ENCODE data around the gene CAMKK2. TPM values are rescaled to one million over a fixed set of nuclear protein-coding genes. Genes with fewer than 3 reads are reported as not detected.
"Not testable (repeated sequence)": the region's sequence is repeated elsewhere in the genome, so short reads cannot be mapped to it uniquely, and the experiment has no call there.

CAMKK2 gene
- total RNA-seq, 4 donors from 2014 or later, result 18.4 to 25.8 (median 25.0) TPM

DNA sequence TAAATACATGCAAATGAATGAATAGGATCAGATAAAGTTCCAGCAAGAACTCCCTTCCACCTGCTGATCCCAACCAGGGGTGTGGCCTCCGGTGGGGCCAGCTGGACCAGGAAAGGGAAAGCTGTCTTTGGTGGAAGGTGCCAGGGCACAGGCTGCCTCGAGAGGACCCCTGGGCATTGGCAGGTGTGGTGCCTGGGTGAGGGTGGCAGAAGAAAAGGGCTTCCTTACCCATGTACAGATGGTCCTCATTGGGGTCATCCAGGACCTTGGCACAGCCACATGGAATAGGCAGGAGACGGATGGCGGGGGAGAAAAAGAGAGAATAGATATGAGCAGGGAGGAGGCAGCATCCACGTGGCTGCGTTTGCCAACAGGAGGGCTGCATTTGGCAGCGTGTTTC is 36.4 kb downstream of the CAMKK2 start:
- WGBS, result 88% methylated on average over 7 of the region's 7 CpGs
- H3K36me3 ChIP-seq, result peaks cover 85% of the 10 kb centered on the region

DNA sequence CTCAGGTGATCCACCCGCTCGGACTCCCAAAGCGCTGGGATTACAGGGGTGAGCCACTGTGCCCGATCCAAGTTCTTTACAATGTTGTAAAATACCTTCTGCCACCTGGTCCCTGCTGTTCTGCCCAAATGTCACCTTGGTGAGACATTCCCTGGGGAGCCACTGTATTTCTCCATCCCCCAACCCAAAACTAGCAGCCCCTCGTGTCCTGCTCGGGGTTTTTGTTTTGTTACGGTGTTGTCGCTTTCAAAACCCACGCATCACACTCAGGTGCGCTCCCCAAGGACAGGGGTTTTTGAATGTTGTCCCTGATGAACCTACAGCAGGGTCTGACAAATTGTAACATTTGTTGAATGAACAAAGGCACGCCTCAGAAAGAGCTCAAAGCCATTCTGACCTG is 37.4 kb downstream of the CAMKK2 start:
- no peak overlapping the region for H3K4me3 ChIP-seq
- TF ChIP-seq POLR2AphosphoS5 (IDR thresholded peaks at IDR 0.05) (no peak), EP300 (IDR thresholded peaks at IDR 0.05) (no peak), POLR2A (IDR thresholded peaks at IDR 0.05) (no peak)
- TF ChIP-seq, protein P1, sequence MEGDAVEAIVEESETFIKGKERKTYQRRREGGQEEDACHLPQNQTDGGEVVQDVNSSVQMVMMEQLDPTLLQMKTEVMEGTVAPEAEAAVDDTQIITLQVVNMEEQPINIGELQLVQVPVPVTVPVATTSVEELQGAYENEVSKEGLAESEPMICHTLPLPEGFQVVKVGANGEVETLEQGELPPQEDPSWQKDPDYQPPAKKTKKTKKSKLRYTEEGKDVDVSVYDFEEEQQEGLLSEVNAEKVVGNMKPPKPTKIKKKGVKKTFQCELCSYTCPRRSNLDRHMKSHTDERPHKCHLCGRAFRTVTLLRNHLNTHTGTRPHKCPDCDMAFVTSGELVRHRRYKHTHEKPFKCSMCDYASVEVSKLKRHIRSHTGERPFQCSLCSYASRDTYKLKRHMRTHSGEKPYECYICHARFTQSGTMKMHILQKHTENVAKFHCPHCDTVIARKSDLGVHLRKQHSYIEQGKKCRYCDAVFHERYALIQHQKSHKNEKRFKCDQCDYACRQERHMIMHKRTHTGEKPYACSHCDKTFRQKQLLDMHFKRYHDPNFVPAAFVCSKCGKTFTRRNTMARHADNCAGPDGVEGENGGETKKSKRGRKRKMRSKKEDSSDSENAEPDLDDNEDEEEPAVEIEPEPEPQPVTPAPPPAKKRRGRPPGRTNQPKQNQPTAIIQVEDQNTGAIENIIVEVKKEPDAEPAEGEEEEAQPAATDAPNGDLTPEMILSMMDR (IDR thresholded peaks at IDR 0.05), result no peak
- DNase-seq (ENCODE audit: low spot score in 2 of 2), result no peak
- 95% methylated on average over 11 of the region's 11 CpGs for WGBS
- H3K27ac ChIP-seq, result no peak overlapping the region
- no peaks in the 10 kb centered on the region for H3K9me3 ChIP-seq
- no peaks in the 10 kb centered on the region for H3K27me3 ChIP-seq
- no peaks in the 10 kb centered on the region for H3K4me1 ChIP-seq
- H3K36me3 ChIP-seq, result peaks cover 82% of the 10 kb centered on the region

More for the DNA sequence above, 36.4 kb downstream of the CAMKK2 start:
- no peaks in the 10 kb centered on the region for H3K9me3 ChIP-seq
- H3K4me3 ChIP-seq, result no peak overlapping the region
- H3K27ac ChIP-seq, result no peak overlapping the region
- no peak for TF ChIP-seq POLR2A (IDR thresholded peaks at IDR 0.05)
- TF ChIP-seq, protein P1 (IDR thresholded peaks at IDR 0.05), result no peak
- no peak for DNase-seq (ENCODE audit: low spot score in 2 of 2)
- H3K27me3 ChIP-seq, result no peaks in the 10 kb centered on the region
- H3K4me1 ChIP-seq, result no peaks in the 10 kb centered on the region

DNA sequence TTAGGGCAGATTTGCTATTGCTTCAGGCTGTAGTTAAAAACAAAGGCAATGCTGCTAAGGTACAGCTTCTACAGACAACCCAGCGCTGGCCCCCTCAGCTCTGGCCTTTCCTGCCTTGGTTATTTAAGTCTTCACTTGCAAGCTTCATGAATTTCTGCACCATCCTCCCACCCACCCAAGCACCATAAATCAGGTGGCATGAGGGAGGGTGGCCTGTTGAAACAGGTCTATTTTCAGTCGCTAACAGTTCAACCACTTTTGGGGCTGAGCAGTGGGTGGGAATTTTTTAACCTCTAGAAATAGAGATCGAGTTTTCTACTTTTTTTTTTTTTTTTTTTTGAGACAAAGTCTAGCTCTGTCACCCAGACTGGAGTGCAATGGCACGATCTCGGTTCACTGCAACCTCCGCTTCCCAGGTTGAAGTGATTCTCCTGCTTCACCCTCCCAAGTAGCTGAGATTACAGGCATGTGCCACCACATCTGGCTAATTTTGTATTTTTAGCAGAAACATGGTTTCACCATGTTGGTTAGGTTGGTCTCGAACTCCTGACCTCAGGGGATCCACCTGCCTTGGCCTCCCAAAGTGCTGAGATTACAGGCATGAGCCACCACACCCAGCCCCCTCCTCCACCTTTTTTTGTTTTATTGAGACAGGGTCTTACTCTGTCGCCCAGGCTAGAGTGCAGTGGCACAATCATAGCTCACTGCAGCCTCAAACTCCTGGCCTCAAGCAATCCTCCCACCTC is 38.6 kb downstream of the CAMKK2 start:
- not testable (repeated sequence) for H3K9me3 ChIP-seq; H3K4me3 ChIP-seq; H3K4me1 ChIP-seq; DNase-seq (ENCODE audit: low spot score in 2 of 2); H3K27me3 ChIP-seq; H3K27ac ChIP-seq
- 87% methylated on average over 8 of the region's 8 CpGs for WGBS
- H3K36me3 ChIP-seq, result peaks cover 77% of the 10 kb centered on the region

DNA sequence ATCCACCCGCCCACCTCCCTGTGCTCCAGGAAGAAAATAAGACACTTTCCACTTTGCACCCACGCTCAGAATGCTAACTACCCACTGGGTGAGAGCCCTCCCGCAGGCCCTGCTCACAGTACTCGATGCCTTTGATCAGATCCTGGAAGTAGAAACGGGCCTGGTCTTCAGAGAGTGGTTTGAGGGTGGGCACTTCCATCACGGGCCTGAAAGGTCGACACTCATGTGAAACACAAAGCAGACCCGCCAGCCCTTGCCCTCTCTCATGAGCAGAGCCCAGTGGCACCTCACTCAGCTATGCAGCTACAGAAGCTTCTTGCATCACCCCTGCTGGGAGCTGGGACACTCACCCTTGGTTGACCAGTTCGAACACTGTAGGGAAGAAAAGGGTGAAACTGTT is 41.1 kb downstream of the CAMKK2 start:
- no peak overlapping the region for H3K4me3 ChIP-seq

DNA sequence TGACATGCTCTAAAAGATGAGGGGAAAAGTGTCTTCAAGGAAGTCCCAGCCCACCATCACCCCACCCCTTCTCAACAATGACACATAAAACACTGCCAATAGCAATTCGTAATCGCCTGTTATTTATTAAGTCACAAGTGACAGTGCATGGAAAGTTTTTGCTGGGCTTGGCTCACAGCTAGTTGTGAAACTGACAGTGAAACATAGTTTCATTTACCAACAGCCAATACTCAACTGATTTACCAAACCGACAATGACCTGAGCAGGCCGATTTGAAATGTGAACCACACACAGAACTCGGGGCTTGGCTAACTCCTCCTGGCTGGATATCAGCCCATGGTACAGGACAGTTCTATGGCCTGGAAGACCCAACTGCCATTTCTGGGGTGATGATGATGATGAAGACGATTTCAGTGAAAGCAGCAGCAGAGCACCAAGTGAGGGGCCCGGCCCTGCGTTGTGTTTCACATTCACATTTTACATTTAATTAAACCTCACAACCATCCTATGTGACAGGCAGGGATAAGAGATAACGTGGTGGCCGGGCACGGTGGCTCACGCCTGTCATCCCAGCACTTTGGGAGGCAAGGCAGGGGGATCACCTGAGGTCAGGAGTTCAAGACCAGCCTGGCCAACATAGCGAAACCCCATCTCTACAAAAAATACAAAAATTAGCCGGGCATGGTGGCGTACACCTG is 42.7 kb downstream of the CAMKK2 start:
- H3K27ac ChIP-seq, result no peak overlapping the region
- peaks cover 78% of the 10 kb centered on the region for H3K36me3 ChIP-seq
- WGBS, result 91% methylated on average over 15 of the region's 15 CpGs

More for the DNA sequence above, 41.1 kb downstream of the CAMKK2 start:
- TF ChIP-seq EP300 (IDR thresholded peaks at IDR 0.05), result no peak
- TF ChIP-seq, protein P1 (IDR thresholded peaks at IDR 0.05), result no peak
- TF ChIP-seq POLR2AphosphoS5 (IDR thresholded peaks at IDR 0.05), result no peak
- TF ChIP-seq POLR2A (IDR thresholded peaks at IDR 0.05), result no peak
- no peak for DNase-seq (ENCODE audit: low spot score in 2 of 2)
- H3K4me1 ChIP-seq, result no peaks in the 10 kb centered on the region
- no peaks in the 10 kb centered on the region for H3K27me3 ChIP-seq
- H3K36me3 ChIP-seq, result peaks cover 77% of the 10 kb centered on the region
- H3K9me3 ChIP-seq, result no peaks in the 10 kb centered on the region
- H3K27ac ChIP-seq, result no peak overlapping the region
- WGBS, result 85% methylated on average over 9 of the region's 9 CpGs

More for the DNA sequence above, 42.7 kb downstream of the CAMKK2 start:
- Histone ChIP-seq H3K9me3 (no peaks in the 10 kb centered on the region), H3K4me3 (no peak overlapping the region), H3K4me1 (no peaks in the 10 kb centered on the region), H3K27me3 (no peaks in the 10 kb centered on the region)
- TF ChIP-seq POLR2AphosphoS5 (IDR thresholded peaks at IDR 0.05) (no peak), EP300 (IDR thresholded peaks at IDR 0.05) (no peak), POLR2A (IDR thresholded peaks at IDR 0.05) (no peak)
- TF ChIP-seq, protein P1 (IDR thresholded peaks at IDR 0.05), result no peak
- DNase-seq (ENCODE audit: low spot score in 2 of 2), result no peak

Measured in suprapubic skin (tissue), 4 donors.